HepG2 (cell line): ENCODE measurements around the gene C19orf33. TPM values are rescaled to one million over a fixed set of nuclear protein-coding genes. Genes with fewer than 3 reads are reported as not detected.

Experiments used
- AGO1 ChIP-seq: fragments of 200-400 bp; formaldehyde crosslinking; IDR thresholded peaks from 2 replicates; pipeline ENCODE4 v1.6.1; 2017; ENCODE audit warnings: mild to moderate bottlenecking, low read depth, low read length, moderate library complexity; ENCODE audit not compliant: poor library complexity, severe bottlenecking
- ARNTL ChIP-seq: sonication (generic); formaldehyde crosslinking; IDR thresholded peaks from 2 replicates; pipeline ENCODE4 v1.4.0; 2020; ENCODE audit warnings: mild to moderate bottlenecking, missing genetic modification reagents
- GLI4 ChIP-seq: sonication (generic); formaldehyde crosslinking; IDR thresholded peaks from 2 replicates; pipeline ENCODE4 v1.5.1; 2020; ENCODE audit warnings: missing genetic modification reagents, mild to moderate bottlenecking, moderate library complexity, borderline replicate concordance
- KLF11 ChIP-seq: IDR thresholded peaks from 2 replicates; pipeline ENCODE4 v1.6.1; 2016; ENCODE audit warnings: missing compliant biosample characterization
- NFKBIZ ChIP-seq: IDR thresholded peaks from 2 replicates; pipeline ENCODE4 v1.6.1; 2018; ENCODE audit warnings: missing genetic modification reagents, missing compliant biosample characterization
- PHF21A ChIP-seq: sonication (generic); formaldehyde crosslinking; IDR thresholded peaks from 2 replicates; pipeline ENCODE4 v1.5.0; 2020; ENCODE audit warnings: mild to moderate bottlenecking, missing genetic modification reagents
- SRSF9 ChIP-seq: fragments of 200-400 bp; formaldehyde crosslinking; IDR thresholded peaks from 2 replicates; pipeline ENCODE4 v1.6.1; 2018; ENCODE audit warnings: borderline replicate concordance, mild to moderate bottlenecking, low read depth, low read length; ENCODE audit not compliant: insufficient read depth, poor library complexity, severe bottlenecking
- TMF1 ChIP-seq: sonication (generic); formaldehyde crosslinking; IDR thresholded peaks from 2 replicates; pipeline ENCODE4 v1.8.1; 2022; ENCODE audit warnings: low read depth, missing genetic modification reagents
- ZNF264 ChIP-seq: sonication (generic); formaldehyde crosslinking; IDR thresholded peaks from 2 replicates; pipeline ENCODE4 v1.4.0; 2020; ENCODE audit warnings: missing genetic modification reagents
- ZNF350 ChIP-seq: sonication (generic); formaldehyde crosslinking; IDR thresholded peaks from 2 replicates; pipeline ENCODE4 v1.4.0; 2020; ENCODE audit warnings: mild to moderate bottlenecking, low read depth, missing genetic modification reagents, borderline replicate concordance
- ZNF431 ChIP-seq: sonication (generic); formaldehyde crosslinking; IDR thresholded peaks from 2 replicates; pipeline ENCODE4 v1.9.0; 2022; ENCODE audit warnings: missing genetic modification reagents, low read depth, mild to moderate bottlenecking, borderline replicate concordance
- ZNF703 ChIP-seq: sonication (generic); formaldehyde crosslinking; IDR thresholded peaks from 2 replicates; pipeline ENCODE4 v1.5.1; 2020; ENCODE audit warnings: missing genetic modification reagents, mild to moderate bottlenecking, moderate library complexity, borderline replicate concordance
- polyA plus RNA-seq, 8 experiments: library from polyadenylated mRNA; depleted of rRNA in 3 of 8; stranded (reverse) in 7 of 8; unstranded in 1 of 8; fragments of >200 nt; fragmentation: Illumina TruSeq in 4 of 8; extraction: Trizol in 4 of 8; gene quantifications; 2 replicates each; pipeline versions ENCODE4 v1.2.1 to v1.2.3, GENCODE V29; 2011 to 2016; ENCODE audit warnings: low read depth in 4 of 8, missing spikeins in 1 of 8, mixed read lengths in 1 of 8; ENCODE audit not compliant: insufficient read depth in 1 of 8
- total RNA-seq, 5 experiments: library from RNA; depleted of rRNA; stranded (reverse); fragments of >200 nt; fragmentation: Illumina TruSeq; extraction: Trizol; gene quantifications; 2 replicates each; pipeline ENCODE4 v1.2.3, GENCODE V29; 2016; ENCODE audit warnings: low read depth in 1 of 5
- TF ChIP-seq, protein P1 (sequence below): fragments of 450-650 bp; IDR thresholded peaks from 2 replicates; pipeline ENCODE4 v1.6.1; 2017
- TF ChIP-seq, protein P2 (sequence below): sonication (generic); formaldehyde crosslinking; IDR thresholded peaks from 2 replicates; pipeline ENCODE4 v1.5.0; 2020; ENCODE audit warnings: mild to moderate bottlenecking, missing genetic modification reagents
- TF ChIP-seq, protein P3 (sequence below): IDR thresholded peaks from 2 replicates; pipeline ENCODE4 v1.6.1; 2016; ENCODE audit warnings: low read depth, control low read depth
- TF ChIP-seq, protein P4 (sequence below): sonication (generic); formaldehyde crosslinking; IDR thresholded peaks from 2 replicates; pipeline ENCODE4 v1.5.0; 2020; ENCODE audit warnings: mild to moderate bottlenecking, missing genetic modification reagents, borderline replicate concordance
- TF ChIP-seq, protein P5 (sequence below): sonication (generic); formaldehyde crosslinking; conservative IDR thresholded peaks from 2 replicates; pipeline ENCODE4 v1.4.0; 2020; ENCODE audit warnings: missing genetic modification reagents

The C19orf33 gene
- total and polyA plus RNA-seq, 2 of the 13 experiments (the other 11 are each of a cell fraction or from before 2014, with no cell fraction given), result 2.5 to 3.3 TPM

DNA sequence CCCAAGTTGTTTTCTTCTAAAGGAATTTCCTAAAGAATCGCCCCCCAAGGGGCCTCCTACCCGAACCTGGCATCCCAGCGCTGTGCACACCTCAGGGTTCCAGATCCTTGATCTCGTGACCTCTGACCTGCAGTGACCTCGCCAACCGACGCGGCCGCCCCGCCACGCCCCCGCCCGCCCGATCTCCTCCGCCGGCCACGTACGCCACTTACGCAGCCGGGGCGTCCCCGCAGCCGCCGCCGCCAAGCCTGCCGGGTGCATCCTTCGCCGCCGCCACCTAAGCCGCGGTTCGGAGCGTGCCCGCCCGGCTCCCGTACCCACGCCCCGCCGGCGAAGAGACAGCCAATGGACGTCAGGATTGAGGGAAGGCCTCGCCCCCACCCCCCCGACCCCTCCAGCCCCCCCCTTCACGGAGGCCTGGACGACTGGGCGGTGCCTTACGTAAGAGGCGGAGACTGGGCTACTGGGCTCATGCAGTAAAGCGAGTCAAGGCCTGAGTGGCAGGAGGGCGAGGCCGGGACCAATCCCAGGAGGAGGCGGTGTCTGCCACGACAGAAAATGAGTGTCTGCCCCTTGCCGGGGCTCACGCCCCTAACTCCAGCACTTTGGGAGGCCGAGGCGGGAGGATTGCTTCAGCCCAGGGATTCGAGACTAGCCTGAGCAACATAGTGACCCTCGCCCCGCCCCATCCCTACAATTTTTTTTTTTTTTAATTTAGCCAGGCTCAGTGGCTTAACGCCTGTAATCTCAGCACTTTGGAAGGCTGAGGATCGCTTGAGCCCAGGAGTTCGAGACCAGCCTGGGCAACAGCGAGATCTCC is 11.8 kb downstream of the C19orf33 start, which contains the start of gene YIF1B (continued):
- TF ChIP-seq, protein P1, sequence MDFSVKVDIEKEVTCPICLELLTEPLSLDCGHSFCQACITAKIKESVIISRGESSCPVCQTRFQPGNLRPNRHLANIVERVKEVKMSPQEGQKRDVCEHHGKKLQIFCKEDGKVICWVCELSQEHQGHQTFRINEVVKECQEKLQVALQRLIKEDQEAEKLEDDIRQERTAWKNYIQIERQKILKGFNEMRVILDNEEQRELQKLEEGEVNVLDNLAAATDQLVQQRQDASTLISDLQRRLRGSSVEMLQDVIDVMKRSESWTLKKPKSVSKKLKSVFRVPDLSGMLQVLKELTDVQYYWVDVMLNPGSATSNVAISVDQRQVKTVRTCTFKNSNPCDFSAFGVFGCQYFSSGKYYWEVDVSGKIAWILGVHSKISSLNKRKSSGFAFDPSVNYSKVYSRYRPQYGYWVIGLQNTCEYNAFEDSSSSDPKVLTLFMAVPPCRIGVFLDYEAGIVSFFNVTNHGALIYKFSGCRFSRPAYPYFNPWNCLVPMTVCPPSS, result no peak
- no peak for TF ChIP-seq ZNF431 (CRISPR knock-in tag)
- TF ChIP-seq, protein P2, sequence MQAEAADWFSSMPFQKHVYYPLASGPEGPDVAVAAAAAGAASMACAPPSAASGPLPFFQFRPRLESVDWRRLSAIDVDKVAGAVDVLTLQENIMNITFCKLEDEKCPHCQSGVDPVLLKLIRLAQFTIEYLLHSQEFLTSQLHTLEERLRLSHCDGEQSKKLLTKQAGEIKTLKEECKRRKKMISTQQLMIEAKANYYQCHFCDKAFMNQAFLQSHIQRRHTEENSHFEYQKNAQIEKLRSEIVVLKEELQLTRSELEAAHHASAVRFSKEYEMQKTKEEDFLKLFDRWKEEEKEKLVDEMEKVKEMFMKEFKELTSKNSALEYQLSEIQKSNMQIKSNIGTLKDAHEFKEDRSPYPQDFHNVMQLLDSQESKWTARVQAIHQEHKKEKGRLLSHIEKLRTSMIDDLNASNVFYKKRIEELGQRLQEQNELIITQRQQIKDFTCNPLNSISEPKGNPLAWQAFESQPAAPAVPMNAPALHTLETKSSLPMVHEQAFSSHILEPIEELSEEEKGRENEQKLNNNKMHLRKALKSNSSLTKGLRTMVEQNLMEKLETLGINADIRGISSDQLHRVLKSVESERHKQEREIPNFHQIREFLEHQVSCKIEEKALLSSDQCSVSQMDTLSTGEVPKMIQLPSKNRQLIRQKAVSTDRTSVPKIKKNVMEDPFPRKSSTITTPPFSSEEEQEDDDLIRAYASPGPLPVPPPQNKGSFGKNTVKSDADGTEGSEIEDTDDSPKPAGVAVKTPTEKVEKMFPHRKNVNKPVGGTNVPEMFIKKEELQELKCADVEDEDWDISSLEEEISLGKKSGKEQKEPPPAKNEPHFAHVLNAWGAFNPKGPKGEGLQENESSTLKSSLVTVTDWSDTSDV (CRISPR knock-in tag), result no peak; the same call in 1 of the 2 replicates
- no peak for TF ChIP-seq ARNTL (CRISPR knock-in tag)
- peak; percentile 38; the same call in 1 of the 2 replicates for TF ChIP-seq PHF21A (CRISPR knock-in tag)
- TF ChIP-seq SRSF9, result no peak
- TF ChIP-seq, protein P3, sequence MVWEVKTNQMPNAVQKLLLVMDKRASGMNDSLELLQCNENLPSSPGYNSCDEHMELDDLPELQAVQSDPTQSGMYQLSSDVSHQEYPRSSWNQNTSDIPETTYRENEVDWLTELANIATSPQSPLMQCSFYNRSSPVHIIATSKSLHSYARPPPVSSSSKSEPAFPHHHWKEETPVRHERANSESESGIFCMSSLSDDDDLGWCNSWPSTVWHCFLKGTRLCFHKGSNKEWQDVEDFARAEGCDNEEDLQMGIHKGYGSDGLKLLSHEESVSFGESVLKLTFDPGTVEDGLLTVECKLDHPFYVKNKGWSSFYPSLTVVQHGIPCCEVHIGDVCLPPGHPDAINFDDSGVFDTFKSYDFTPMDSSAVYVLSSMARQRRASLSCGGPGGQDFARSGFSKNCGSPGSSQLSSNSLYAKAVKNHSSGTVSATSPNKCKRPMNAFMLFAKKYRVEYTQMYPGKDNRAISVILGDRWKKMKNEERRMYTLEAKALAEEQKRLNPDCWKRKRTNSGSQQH (CRISPR knock-in tag), result no peak
- 0 out of 2 replicates have a peak, but pooled peaks have one; percentile 50 for TF ChIP-seq ZNF264 (CRISPR knock-in tag)
- TF ChIP-seq, protein P4, sequence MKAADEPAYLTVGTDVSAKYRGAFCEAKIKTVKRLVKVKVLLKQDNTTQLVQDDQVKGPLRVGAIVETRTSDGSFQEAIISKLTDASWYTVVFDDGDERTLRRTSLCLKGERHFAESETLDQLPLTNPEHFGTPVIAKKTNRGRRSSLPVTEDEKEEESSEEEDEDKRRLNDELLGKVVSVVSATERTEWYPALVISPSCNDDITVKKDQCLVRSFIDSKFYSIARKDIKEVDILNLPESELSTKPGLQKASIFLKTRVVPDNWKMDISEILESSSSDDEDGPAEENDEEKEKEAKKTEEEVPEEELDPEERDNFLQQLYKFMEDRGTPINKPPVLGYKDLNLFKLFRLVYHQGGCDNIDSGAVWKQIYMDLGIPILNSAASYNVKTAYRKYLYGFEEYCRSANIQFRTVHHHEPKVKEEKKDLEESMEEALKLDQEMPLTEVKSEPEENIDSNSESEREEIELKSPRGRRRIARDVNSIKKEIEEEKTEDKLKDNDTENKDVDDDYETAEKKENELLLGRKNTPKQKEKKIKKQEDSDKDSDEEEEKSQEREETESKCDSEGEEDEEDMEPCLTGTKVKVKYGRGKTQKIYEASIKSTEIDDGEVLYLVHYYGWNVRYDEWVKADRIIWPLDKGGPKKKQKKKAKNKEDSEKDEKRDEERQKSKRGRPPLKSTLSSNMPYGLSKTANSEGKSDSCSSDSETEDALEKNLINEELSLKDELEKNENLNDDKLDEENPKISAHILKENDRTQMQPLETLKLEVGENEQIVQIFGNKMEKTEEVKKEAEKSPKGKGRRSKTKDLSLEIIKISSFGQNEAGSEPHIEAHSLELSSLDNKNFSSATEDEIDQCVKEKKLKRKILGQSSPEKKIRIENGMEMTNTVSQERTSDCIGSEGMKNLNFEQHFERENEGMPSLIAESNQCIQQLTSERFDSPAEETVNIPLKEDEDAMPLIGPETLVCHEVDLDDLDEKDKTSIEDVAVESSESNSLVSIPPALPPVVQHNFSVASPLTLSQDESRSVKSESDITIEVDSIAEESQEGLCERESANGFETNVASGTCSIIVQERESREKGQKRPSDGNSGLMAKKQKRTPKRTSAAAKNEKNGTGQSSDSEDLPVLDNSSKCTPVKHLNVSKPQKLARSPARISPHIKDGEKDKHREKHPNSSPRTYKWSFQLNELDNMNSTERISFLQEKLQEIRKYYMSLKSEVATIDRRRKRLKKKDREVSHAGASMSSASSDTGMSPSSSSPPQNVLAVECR (CRISPR knock-in tag), result peak; percentile 76; the same call in 1 of the 2 replicates
- TF ChIP-seq ZNF703, result no peak
- no peak for TF ChIP-seq NFKBIZ
- TF ChIP-seq, protein P5, sequence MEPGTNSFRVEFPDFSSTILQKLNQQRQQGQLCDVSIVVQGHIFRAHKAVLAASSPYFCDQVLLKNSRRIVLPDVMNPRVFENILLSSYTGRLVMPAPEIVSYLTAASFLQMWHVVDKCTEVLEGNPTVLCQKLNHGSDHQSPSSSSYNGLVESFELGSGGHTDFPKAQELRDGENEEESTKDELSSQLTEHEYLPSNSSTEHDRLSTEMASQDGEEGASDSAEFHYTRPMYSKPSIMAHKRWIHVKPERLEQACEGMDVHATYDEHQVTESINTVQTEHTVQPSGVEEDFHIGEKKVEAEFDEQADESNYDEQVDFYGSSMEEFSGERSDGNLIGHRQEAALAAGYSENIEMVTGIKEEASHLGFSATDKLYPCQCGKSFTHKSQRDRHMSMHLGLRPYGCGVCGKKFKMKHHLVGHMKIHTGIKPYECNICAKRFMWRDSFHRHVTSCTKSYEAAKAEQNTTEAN (CRISPR knock-in tag), result 0 out of 2 replicates have a peak, but pooled peaks have one; percentile 24
- TF ChIP-seq AGO1, result peak; percentile 88
- no peak for TF ChIP-seq GLI4 (CRISPR knock-in tag)
- TF ChIP-seq TMF1 (CRISPR knock-in tag), result no peak
- TF ChIP-seq KLF11 (CRISPR knock-in tag), result no peak
- TF ChIP-seq ZNF350, result no peak
